ACC112 (cell line): Measurements from ENCODE around the gene FCRL2.

Source experiments
- H2AFZ ChIP-seq: fragments of 200-600 bp; sonication (generic); one replicate; pipeline ENCODE4 v1.6.0; 2017; ENCODE audit warnings: antibody characterized with exemption, low read length; ENCODE audit not compliant: unreplicated experiment
- H3K27ac ChIP-seq: fragments of 200-600 bp; sonication (generic); 2 replicates; pipeline ENCODE4 v1.5.1; 2014; ENCODE audit warnings: low read depth, mild to moderate bottlenecking, antibody characterized with exemption, low read length, moderate library complexity
- H3K27me3 ChIP-seq: fragments of 200-600 bp; sonication (generic); 2 replicates; pipeline ENCODE4 v1.6.1; 2014; ENCODE audit warnings: mild to moderate bottlenecking, antibody characterized with exemption, low read length, moderate library complexity, mixed read lengths; ENCODE audit not compliant: insufficient read depth
- H3K36me3 ChIP-seq: fragments of 200-600 bp; sonication (generic); 2 replicates; pipeline ENCODE4 v1.6.1; 2016; ENCODE audit warnings: mild to moderate bottlenecking, antibody characterized with exemption, low read length, moderate library complexity, mixed read lengths; ENCODE audit not compliant: insufficient read depth
- H3K4me1 ChIP-seq: fragments of 200-600 bp; sonication (generic); one replicate; pipeline ENCODE4 v1.6.1; 2016; ENCODE audit warnings: low read length, mixed read lengths; ENCODE audit not compliant: insufficient read depth, unreplicated experiment, control insufficient read depth
- H3K4me3 ChIP-seq: fragments of 200-600 bp; sonication (generic); 2 replicates; pipeline ENCODE4 v1.5.1; 2014; ENCODE audit warnings: mild to moderate bottlenecking, low read depth, low read length
- H3K79me2 ChIP-seq: fragments of 200-600 bp; sonication (generic); one replicate; pipeline ENCODE4 v1.6.0; 2016; ENCODE audit warnings: low read length; ENCODE audit not compliant: control insufficient read depth, unreplicated experiment, insufficient read depth

The FCRL2 gene

GRCh38 chr1:157776971-157777391, at the start of gene FCRL2:
Gene FCRL2, minus strand, starts transcription at chr1:157777132. Its CDS starts 59 bp downstream, at chr1:157777073.
- H3K79me2 ChIP-seq = no peaks in the 10 kb centered on the region
- no peaks in the 10 kb centered on the region for H3K27me3 ChIP-seq
- H2AFZ ChIP-seq = no peak within 1 kb of the TSS
- no peaks in the 10 kb centered on the region for H3K4me1 ChIP-seq
- no peak within 1 kb of the TSS for H3K4me3 ChIP-seq
- H3K27ac ChIP-seq = no peak within 1 kb of the TSS
- H3K36me3 ChIP-seq = no peaks in the 10 kb centered on the region

GRCh38 chr1:157820299-157820698, 43.4 kb upstream of the FCRL2 start:
- no peak overlapping the region for H3K4me3 ChIP-seq
- no peaks in the 10 kb centered on the region for H3K79me2 ChIP-seq
- H3K27ac ChIP-seq = no peak overlapping the region
- H3K36me3 ChIP-seq = no peaks in the 10 kb centered on the region
- no peaks in the 10 kb centered on the region for H3K27me3 ChIP-seq
- no peak overlapping the region for H2AFZ ChIP-seq
- H3K4me1 ChIP-seq = no peaks in the 10 kb centered on the region

- Histone ChIP-seq H3K27ac (no peak within 1 kb of the TSS), H3K4me1 (no peaks in the 10 kb centered on the region), H3K79me2 (no peaks in the 10 kb centered on the region), H3K4me3 (no peak within 1 kb of the TSS), H2AFZ (no peak within 1 kb of the TSS), H3K27me3 (no peaks in the 10 kb centered on the region), H3K36me3 (no peaks in the 10 kb centered on the region)
These were observed 43.0 kb upstream of the FCRL2 start, which contains the start of gene FCRL1 for GRCh38 chr1:157819896-157820295. Gene FCRL1, minus strand, starts transcription at chr1:157820120. Its CDS starts 83 bp downstream, at chr1:157820037.

- Histone ChIP-seq H3K27ac (no peak overlapping the region), H3K36me3 (no peaks in the 10 kb centered on the region)
These were observed 42.3 kb upstream of the FCRL2 start for GRCh38 chr1:157819215-157819614.

GRCh38 chr1:157813269-157813668, 36.3 kb upstream of the FCRL2 start:
- no peaks in the 10 kb centered on the region for H3K79me2 ChIP-seq

More at GRCh38 chr1:157819215-157819614, 42.3 kb upstream of the FCRL2 start:
- no peak overlapping the region for H2AFZ ChIP-seq
- H3K4me3 ChIP-seq = no peak overlapping the region
- H3K79me2 ChIP-seq = no peaks in the 10 kb centered on the region
- no peaks in the 10 kb centered on the region for H3K4me1 ChIP-seq
- no peaks in the 10 kb centered on the region for H3K27me3 ChIP-seq

GRCh38 chr1:157806431-157807149, 29.7 kb upstream of the FCRL2 start:
- H3K79me2 ChIP-seq = no peaks in the 10 kb centered on the region
- no peaks in the 10 kb centered on the region for H3K27me3 ChIP-seq
- no peaks in the 10 kb centered on the region for H3K36me3 ChIP-seq
- no peak overlapping the region for H2AFZ ChIP-seq
- no peak overlapping the region for H3K4me3 ChIP-seq
- no peak overlapping the region for H3K27ac ChIP-seq
- no peaks in the 10 kb centered on the region for H3K4me1 ChIP-seq

More at GRCh38 chr1:157813269-157813668, 36.3 kb upstream of the FCRL2 start:
- H3K4me3 ChIP-seq = no peak overlapping the region
- H2AFZ ChIP-seq = no peak overlapping the region
- no peaks in the 10 kb centered on the region for H3K27me3 ChIP-seq
- no peaks in the 10 kb centered on the region for H3K4me1 ChIP-seq
- H3K36me3 ChIP-seq = no peaks in the 10 kb centered on the region
- H3K27ac ChIP-seq = no peak overlapping the region

- no peaks in the 10 kb centered on the region for H3K4me1 ChIP-seq
- H3K36me3 ChIP-seq = no peaks in the 10 kb centered on the region
These were observed 26.9 kb upstream of the FCRL2 start for GRCh38 chr1:157803851-157804250.

GRCh38 chr1:157799996-157800395, 23.1 kb upstream of the FCRL2 start:
- Histone ChIP-seq H3K79me2 (no peaks in the 10 kb centered on the region), H3K36me3 (no peaks in the 10 kb centered on the region), H3K4me3 (no peak overlapping the region), H3K4me1 (no peaks in the 10 kb centered on the region), H3K27ac (no peak overlapping the region), H2AFZ (no peak overlapping the region), H3K27me3 (no peaks in the 10 kb centered on the region)

More at GRCh38 chr1:157803851-157804250, 26.9 kb upstream of the FCRL2 start:
- H3K79me2 ChIP-seq = no peaks in the 10 kb centered on the region
- no peak overlapping the region for H2AFZ ChIP-seq
- H3K27me3 ChIP-seq = no peaks in the 10 kb centered on the region
- H3K4me3 ChIP-seq = no peak overlapping the region
- H3K27ac ChIP-seq = no peak overlapping the region

- Histone ChIP-seq H3K36me3 (no peaks in the 10 kb centered on the region), H3K4me1 (no peaks in the 10 kb centered on the region), H3K27ac (no peak overlapping the region)
These were observed 21.3 kb upstream of the FCRL2 start for GRCh38 chr1:157798211-157798610.

GRCh38 chr1:157785248-157785647, 8.3 kb upstream of the FCRL2 start:
- Histone ChIP-seq H3K4me1 (no peaks in the 10 kb centered on the region), H3K36me3 (no peaks in the 10 kb centered on the region), H3K79me2 (no peaks in the 10 kb centered on the region), H3K27ac (no peak overlapping the region), H2AFZ (no peak overlapping the region), H3K4me3 (no peak overlapping the region), H3K27me3 (no peaks in the 10 kb centered on the region)

More at GRCh38 chr1:157798211-157798610, 21.3 kb upstream of the FCRL2 start:
- H3K27me3 ChIP-seq = no peaks in the 10 kb centered on the region
- no peak overlapping the region for H2AFZ ChIP-seq
- H3K4me3 ChIP-seq = no peak overlapping the region
- H3K79me2 ChIP-seq = no peaks in the 10 kb centered on the region

- Histone ChIP-seq H3K79me2 (no peaks in the 10 kb centered on the region), H3K27me3 (no peaks in the 10 kb centered on the region), H2AFZ (no peak overlapping the region), H3K4me1 (no peaks in the 10 kb centered on the region), H3K36me3 (no peaks in the 10 kb centered on the region), H3K27ac (no peak overlapping the region), H3K4me3 (no peak overlapping the region)
These were observed 7.9 kb upstream of the FCRL2 start for GRCh38 chr1:157784801-157785200.
